ENCODE measurements around the gene SIAH3. TPM values are rescaled to one million over a fixed set of nuclear protein-coding genes. Genes with fewer than 3 reads are reported as not detected.

SIAH3 gene
- total and polyA plus RNA-seq, 10 of the 15 experiments (the other 5 are each of a cell fraction or from before 2014, with no cell fraction given), result not detected

DNA sequence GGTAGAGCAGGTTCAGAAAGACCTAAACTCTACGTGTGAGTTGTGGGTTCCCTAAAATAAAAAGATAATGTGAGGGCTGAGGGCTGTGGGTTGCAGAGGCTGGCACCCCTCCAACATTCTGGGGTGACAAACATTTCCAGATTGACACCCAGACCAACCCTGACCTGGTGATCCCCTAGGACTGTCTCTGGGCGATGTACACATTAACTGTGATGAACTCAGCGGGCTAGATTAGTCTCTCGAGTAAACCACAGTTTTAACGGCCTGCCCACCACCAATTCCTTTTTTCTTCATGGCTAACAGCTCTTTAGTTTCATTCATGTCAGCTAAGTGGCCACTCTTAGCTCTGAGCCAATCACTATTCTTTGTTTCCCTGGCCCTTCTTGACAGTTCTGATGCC is 24.8 kb downstream of the SIAH3 start (continued):
- TF ChIP-seq, protein P1, sequence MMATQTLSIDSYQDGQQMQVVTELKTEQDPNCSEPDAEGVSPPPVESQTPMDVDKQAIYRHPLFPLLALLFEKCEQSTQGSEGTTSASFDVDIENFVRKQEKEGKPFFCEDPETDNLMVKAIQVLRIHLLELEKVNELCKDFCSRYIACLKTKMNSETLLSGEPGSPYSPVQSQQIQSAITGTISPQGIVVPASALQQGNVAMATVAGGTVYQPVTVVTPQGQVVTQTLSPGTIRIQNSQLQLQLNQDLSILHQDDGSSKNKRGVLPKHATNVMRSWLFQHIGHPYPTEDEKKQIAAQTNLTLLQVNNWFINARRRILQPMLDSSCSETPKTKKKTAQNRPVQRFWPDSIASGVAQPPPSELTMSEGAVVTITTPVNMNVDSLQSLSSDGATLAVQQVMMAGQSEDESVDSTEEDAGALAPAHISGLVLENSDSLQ (IDR thresholded peaks at IDR 0.05), result peak; percentile 83
- TF ChIP-seq, protein P2, sequence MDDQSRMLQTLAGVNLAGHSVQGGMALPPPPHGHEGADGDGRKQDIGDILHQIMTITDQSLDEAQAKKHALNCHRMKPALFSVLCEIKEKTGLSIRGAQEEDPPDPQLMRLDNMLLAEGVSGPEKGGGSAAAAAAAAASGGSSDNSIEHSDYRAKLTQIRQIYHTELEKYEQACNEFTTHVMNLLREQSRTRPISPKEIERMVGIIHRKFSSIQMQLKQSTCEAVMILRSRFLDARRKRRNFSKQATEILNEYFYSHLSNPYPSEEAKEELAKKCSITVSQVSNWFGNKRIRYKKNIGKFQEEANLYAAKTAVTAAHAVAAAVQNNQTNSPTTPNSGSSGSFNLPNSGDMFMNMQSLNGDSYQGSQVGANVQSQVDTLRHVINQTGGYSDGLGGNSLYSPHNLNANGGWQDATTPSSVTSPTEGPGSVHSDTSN (IDR thresholded peaks at IDR 0.05; ENCODE audit: insufficient replicate concordance, low read depth, low read length), result peak; percentile 70
- TF ChIP-seq NFYB (IDR thresholded peaks at IDR 0.05; ENCODE audit: insufficient read depth, low read depth, low read length) (0 out of 2 replicates have a peak, but pooled peaks have one; percentile 16), NRF1 (conservative IDR thresholded peaks at IDR 0.05; ENCODE audit: low read depth, low read length) (no peak), JUNB (IDR thresholded peaks at IDR 0.05) (no peak), SMAD1 (IDR thresholded peaks at IDR 0.05; ENCODE audit: low read depth, partially characterized antibody) (peak; percentile 80), NR2F1 (conservative IDR thresholded peaks at IDR 0.05) (peak; percentile 93), BHLHE40 (IDR thresholded peaks at IDR 0.05; ENCODE audit: borderline replicate concordance in 1 of 2, low read depth in 2 of 2, low read length in 1 of 2) (peak in 1 of 2 experiments; percentile 29; a peak in 1 of 4 replicates), HCFC1 (IDR thresholded peaks at IDR 0.05; ENCODE audit: low read length) (no peak), MEF2B (IDR thresholded peaks at IDR 0.05; ENCODE audit: partially characterized antibody, poor library complexity, severe bottlenecking) (peak; percentile 63), SPI1 (IDR thresholded peaks at IDR 0.05; ENCODE audit: borderline replicate concordance, insufficient read depth, low read depth, low read length) (peak; percentile 5; the same call in 1 of the 2 replicates)
- TF ChIP-seq, protein P3, sequence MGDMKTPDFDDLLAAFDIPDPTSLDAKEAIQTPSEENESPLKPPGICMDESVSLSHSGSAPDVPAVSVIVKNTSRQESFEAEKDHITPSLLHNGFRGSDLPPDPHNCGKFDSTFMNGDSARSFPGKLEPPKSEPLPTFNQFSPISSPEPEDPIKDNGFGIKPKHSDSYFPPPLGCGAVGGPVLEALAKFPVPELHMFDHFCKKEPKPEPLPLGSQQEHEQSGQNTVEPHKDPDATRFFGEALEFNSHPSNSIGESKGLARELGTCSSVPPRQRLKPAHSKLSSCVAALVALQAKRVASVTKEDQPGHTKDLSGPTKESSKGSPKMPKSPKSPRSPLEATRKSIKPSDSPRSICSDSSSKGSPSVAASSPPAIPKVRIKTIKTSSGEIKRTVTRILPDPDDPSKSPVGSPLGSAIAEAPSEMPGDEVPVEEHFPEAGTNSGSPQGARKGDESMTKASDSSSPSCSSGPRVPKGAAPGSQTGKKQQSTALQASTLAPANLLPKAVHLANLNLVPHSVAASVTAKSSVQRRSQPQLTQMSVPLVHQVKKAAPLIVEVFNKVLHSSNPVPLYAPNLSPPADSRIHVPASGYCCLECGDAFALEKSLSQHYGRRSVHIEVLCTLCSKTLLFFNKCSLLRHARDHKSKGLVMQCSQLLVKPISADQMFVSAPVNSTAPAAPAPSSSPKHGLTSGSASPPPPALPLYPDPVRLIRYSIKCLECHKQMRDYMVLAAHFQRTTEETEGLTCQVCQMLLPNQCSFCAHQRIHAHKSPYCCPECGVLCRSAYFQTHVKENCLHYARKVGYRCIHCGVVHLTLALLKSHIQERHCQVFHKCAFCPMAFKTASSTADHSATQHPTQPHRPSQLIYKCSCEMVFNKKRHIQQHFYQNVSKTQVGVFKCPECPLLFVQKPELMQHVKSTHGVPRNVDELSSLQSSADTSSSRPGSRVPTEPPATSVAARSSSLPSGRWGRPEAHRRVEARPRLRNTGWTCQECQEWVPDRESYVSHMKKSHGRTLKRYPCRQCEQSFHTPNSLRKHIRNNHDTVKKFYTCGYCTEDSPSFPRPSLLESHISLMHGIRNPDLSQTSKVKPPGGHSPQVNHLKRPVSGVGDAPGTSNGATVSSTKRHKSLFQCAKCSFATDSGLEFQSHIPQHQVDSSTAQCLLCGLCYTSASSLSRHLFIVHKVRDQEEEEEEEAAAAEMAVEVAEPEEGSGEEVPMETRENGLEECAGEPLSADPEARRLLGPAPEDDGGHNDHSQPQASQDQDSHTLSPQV (IDR thresholded peaks at IDR 0.05), result no peak
- TF ChIP-seq, protein P4, sequence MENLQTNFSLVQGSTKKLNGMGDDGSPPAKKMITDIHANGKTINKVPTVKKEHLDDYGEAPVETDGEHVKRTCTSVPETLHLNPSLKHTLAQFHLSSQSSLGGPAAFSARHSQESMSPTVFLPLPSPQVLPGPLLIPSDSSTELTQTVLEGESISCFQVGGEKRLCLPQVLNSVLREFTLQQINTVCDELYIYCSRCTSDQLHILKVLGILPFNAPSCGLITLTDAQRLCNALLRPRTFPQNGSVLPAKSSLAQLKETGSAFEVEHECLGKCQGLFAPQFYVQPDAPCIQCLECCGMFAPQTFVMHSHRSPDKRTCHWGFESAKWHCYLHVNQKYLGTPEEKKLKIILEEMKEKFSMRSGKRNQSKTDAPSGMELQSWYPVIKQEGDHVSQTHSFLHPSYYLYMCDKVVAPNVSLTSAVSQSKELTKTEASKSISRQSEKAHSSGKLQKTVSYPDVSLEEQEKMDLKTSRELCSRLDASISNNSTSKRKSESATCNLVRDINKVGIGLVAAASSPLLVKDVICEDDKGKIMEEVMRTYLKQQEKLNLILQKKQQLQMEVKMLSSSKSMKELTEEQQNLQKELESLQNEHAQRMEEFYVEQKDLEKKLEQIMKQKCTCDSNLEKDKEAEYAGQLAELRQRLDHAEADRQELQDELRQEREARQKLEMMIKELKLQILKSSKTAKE (IDR thresholded peaks at IDR 0.05; ENCODE audit: low read depth, poor library complexity, severe bottlenecking), result peak; percentile 77

All from GM12878 (cell line).